GM12878 (cell line): ENCODE measurements around the gene DMD.

Experiments used
- ATF7 ChIP-seq: fragments of 450-650 bp; IDR thresholded peaks from 2 replicates; pipeline ENCODE4 v1.6.1; 2016; ENCODE audit warnings: low read depth, mild to moderate bottlenecking
- KDM1A ChIP-seq: fragments of 200-600 bp; sonication (generic); IDR thresholded peaks from 2 replicates; pipeline ENCODE4 v1.6.1; 2016; ENCODE audit warnings: borderline replicate concordance
- POU2F2 ChIP-seq: IDR thresholded peaks from 3 replicates; pipeline ENCODE4 v1.6.1; 2011; ENCODE audit warnings: low read depth, mild to moderate bottlenecking, low read length, borderline replicate concordance
- TARDBP ChIP-seq: IDR thresholded peaks from 2 replicates; pipeline ENCODE4 v1.6.1; 2016; ENCODE audit warnings: borderline replicate concordance
- YY1 ChIP-seq: IDR thresholded peaks from 2 replicates; pipeline ENCODE4 v1.6.1; 2011; ENCODE audit warnings: low read depth, mild to moderate bottlenecking, low read length
- ZNF274 ChIP-seq: IDR thresholded peaks from one replicate; pipeline ENCODE4 v1.8.0; 2011; ENCODE audit not compliant: insufficient read length, insufficient read depth
- ZSCAN29 ChIP-seq: fragments of 450-650 bp; IDR thresholded peaks from 2 replicates; pipeline ENCODE4 v1.6.1; 2017; ENCODE audit warnings: mild to moderate bottlenecking, moderate library complexity

GRCh38 chrX:32745323-32745722 is 466.0 kb downstream of the DMD start:
- no peak for TF ChIP-seq ZNF274
- no peak for TF ChIP-seq ATF7
- no peak for TF ChIP-seq POU2F2
- no peak for TF ChIP-seq TARDBP
- TF ChIP-seq KDM1A: no peak
- TF ChIP-seq YY1: no peak
- no peak for TF ChIP-seq ZSCAN29
